Activated naive CD8-positive, alpha-beta T cell treated with anti-CD3 and anti-CD28 coated beads, Interleukin-2, amount 50 U/mL, for 24 hours (primary cell): ENCODE measurements around the gene PLEKHA6.

Experiments
- ATAC-seq: fragments of 150-1000 bp; cut with Tn5 transposase; one replicate; pipeline ENCODE4 v1.10.0; 2021
- DNase-seq: peaks from one replicate; pipeline ENCODE4 v3.0.0; 2021
- H3K27ac Mint-ChIP-seq: one replicate; pipeline ENCODE4 v1.8.0; 2021; ENCODE audit warnings: mild to moderate bottlenecking, mixed read lengths
- H3K27me3 Mint-ChIP-seq: one replicate; pipeline ENCODE4 v1.8.0; 2021; ENCODE audit warnings: mixed read lengths
- H3K36me3 Mint-ChIP-seq: one replicate; pipeline ENCODE4 v1.8.0; 2021; ENCODE audit warnings: low read depth, mixed read lengths
- H3K4me1 Mint-ChIP-seq: one replicate; pipeline ENCODE4 v1.8.0; 2021; ENCODE audit warnings: mixed read lengths
- H3K4me3 Mint-ChIP-seq: one replicate; pipeline ENCODE4 v1.8.0; 2021; ENCODE audit warnings: mild to moderate bottlenecking, moderate library complexity, mixed read lengths
- H3K9me3 Mint-ChIP-seq: one replicate; pipeline ENCODE4 v1.8.0; 2021; ENCODE audit warnings: mixed read lengths

PLEKHA6 gene

GRCh38 chr1:204354579-204354978 lies 5.2 kb downstream of the PLEKHA6 start:
- ATAC-seq: no peak
- Mint-ChIP-seq H3K4me3 (no peak overlapping the region), H3K9me3 (no peaks in the 10 kb centered on the region), H3K4me1 (peaks cover 12% of the 10 kb centered on the region), H3K27me3 (peaks cover 9% of the 10 kb centered on the region), H3K36me3 (no peaks in the 10 kb centered on the region), H3K27ac (no peak overlapping the region)
- DNase-seq: no peak

- H3K27ac Mint-ChIP-seq: no peak overlapping the region
- DNase-seq: no peak
- no peaks in the 10 kb centered on the region for H3K36me3 Mint-ChIP-seq
- no peaks in the 10 kb centered on the region for H3K9me3 Mint-ChIP-seq
- peaks cover 14% of the 10 kb centered on the region for H3K4me1 Mint-ChIP-seq
- ATAC-seq: no peak
- H3K4me3 Mint-ChIP-seq: no peak overlapping the region
- peaks cover under 1% of the 10 kb centered on the region for H3K27me3 Mint-ChIP-seq
Measured at GRCh38 chr1:204353213-204353910, 6.4 kb downstream of the PLEKHA6 start.

GRCh38 chr1:204350857-204351573 lies 8.7 kb downstream of the PLEKHA6 start:
- Mint-ChIP-seq H3K4me1 (peaks cover 14% of the 10 kb centered on the region), H3K27me3 (no peaks in the 10 kb centered on the region), H3K27ac (peak overlapping the region; percentile 29), H3K36me3 (no peaks in the 10 kb centered on the region), H3K4me3 (no peak overlapping the region), H3K9me3 (no peaks in the 10 kb centered on the region)
- peak; percentile 31 for ATAC-seq
- DNase-seq: peak; percentile 49

- no peak overlapping the region for H3K4me3 Mint-ChIP-seq
- H3K4me1 Mint-ChIP-seq: peaks cover 19% of the 10 kb centered on the region
Measured at GRCh38 chr1:204350312-204350711, 9.4 kb downstream of the PLEKHA6 start.

DNA sequence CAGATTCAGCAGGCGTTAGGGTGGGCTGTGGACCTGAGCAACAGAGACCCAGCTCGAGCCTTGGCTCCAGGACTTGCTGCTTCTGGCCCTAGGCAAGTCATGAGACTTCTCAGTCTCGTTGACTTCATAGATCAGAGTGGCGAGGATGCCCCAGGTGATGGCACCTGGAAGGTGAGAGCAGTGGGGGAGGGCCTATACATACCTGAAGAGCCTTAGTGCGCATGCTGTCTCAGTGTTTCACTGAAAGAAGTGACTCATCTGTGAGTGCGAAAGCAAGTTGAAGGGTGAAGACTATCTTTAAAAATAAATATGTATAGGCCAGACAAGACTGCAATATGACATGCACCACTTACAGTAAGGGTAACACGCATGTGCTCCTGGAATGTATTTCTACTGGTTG lies 10.1 kb downstream of the PLEKHA6 start:
- Mint-ChIP-seq H3K36me3 (no peaks in the 10 kb centered on the region), H3K27ac (no peak overlapping the region), H3K4me1 (peaks cover 22% of the 10 kb centered on the region), H3K4me3 (no peak overlapping the region), H3K27me3 (no peaks in the 10 kb centered on the region), H3K9me3 (no peaks in the 10 kb centered on the region)
- no peak for DNase-seq
- no peak for ATAC-seq

More at GRCh38 chr1:204350312-204350711, 9.4 kb downstream of the PLEKHA6 start:
- Mint-ChIP-seq H3K9me3 (no peaks in the 10 kb centered on the region), H3K27ac (no peak overlapping the region), H3K27me3 (no peaks in the 10 kb centered on the region), H3K36me3 (no peaks in the 10 kb centered on the region)
- ATAC-seq (no peak), DNase-seq (no peak)

GRCh38 chr1:204348722-204349121 lies 11.0 kb downstream of the PLEKHA6 start:
- Mint-ChIP-seq H3K4me3 (no peak overlapping the region), H3K27ac (no peak overlapping the region), H3K36me3 (no peaks in the 10 kb centered on the region), H3K9me3 (no peaks in the 10 kb centered on the region), H3K27me3 (no peaks in the 10 kb centered on the region), H3K4me1 (peaks cover 22% of the 10 kb centered on the region)
- ATAC-seq (no peak), DNase-seq (no peak)

DNA sequence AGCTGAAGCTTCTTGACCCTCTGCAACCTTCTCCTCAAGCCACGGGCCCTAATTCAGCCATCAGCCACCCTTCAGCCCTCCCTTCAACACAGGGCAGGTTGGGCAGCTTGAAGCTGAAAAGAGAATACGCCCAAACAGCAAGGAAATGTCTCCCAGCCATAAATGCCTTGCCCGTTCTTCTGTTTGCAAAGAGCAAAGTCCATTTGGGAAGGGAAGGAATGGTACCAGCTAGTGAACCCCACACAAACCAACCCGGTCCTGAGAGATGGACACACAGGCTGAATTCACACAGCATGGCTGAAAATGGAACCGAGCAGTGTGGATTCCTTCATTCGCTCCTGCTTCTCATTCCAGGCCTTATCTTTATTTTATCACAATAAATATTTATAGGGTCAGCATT lies 11.5 kb downstream of the PLEKHA6 start:
- no peak overlapping the region for H3K4me3 Mint-ChIP-seq
- no peaks in the 10 kb centered on the region for H3K27me3 Mint-ChIP-seq
- ATAC-seq (no peak), DNase-seq (no peak)
- H3K36me3 Mint-ChIP-seq: no peaks in the 10 kb centered on the region
- H3K4me1 Mint-ChIP-seq: peaks cover 22% of the 10 kb centered on the region
- H3K9me3 Mint-ChIP-seq: no peaks in the 10 kb centered on the region
- H3K27ac Mint-ChIP-seq: no peak overlapping the region

DNA sequence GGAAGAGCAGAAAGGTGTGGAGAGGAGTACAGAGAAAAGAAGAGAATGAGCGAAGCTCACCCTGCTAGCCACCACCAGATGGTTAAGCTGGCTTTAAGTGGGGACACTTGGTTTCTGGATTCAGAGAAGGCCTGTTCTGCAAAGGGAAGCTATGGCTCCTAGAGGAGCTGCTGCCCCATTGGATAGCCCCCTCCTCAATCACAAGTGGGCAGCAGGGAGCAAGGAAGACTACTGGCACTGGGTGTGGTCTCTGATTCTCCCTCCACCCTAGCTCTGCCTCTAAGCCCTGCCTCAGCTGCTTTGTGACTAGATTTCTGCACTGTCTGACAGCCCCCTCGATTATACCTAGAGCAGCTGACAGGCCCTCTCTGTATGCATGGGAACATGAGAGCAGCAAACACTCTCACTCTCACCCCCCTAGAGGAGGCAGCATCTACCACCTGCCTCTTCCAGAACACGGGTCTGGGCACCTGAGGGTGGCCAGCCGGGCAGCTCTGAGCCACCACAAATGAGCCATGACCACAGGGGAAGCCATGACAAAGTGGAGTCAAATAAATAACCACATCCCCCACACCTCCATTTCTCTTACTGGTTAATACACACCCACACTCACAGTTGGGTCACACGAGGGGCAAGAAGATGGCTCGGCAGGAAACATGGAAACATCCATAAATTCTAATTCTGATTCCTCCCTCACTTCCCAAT lies 13.6 kb downstream of the PLEKHA6 start:
- Mint-ChIP-seq H3K4me1 (peaks cover 18% of the 10 kb centered on the region), H3K4me3 (no peak overlapping the region), H3K27me3 (no peaks in the 10 kb centered on the region), H3K36me3 (no peaks in the 10 kb centered on the region), H3K9me3 (no peaks in the 10 kb centered on the region), H3K27ac (peak overlapping the region; percentile 10)
- DNase-seq (no peak), ATAC-seq (peak; percentile 16)

- Mint-ChIP-seq H3K27ac (peak overlapping the region; percentile 10), H3K4me1 (peaks cover 14% of the 10 kb centered on the region), H3K27me3 (no peaks in the 10 kb centered on the region), H3K4me3 (no peak overlapping the region), H3K9me3 (no peaks in the 10 kb centered on the region), H3K36me3 (no peaks in the 10 kb centered on the region)
- peak; percentile 71 for ATAC-seq
- DNase-seq: no peak
Measured at GRCh38 chr1:204345438-204345841, 14.3 kb downstream of the PLEKHA6 start.

DNA sequence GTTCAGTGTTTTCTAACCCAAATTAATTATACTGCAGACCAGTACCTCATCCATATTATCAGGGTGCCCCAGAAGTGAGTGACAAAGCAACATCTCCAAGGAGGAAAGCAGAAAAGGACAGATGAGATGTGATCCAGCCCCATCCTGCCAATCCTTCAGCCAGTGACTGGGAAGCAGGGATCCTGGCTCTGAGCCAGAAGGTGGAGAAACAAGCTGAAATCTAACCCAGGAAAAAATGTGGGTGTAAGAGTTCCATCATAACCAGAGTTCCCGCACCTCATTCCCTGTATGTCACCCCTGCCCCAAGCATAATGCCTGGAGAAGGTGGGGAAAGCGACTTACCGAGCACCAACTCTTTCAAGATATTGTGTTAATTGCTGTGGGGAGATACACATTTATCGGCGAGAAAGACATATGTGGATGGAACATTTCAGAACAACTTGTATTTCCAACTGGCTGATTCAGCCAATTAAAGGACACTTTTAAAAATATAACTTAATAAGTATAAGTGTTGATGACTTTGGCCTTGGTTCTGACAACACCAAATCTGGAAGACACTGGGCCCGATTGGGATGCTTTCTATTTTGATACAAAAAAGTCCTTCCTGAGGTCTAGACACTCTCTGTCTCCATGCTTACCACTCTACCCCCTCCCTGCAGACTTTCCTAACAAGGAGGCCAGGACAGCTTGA lies 14.9 kb downstream of the PLEKHA6 start:
- Mint-ChIP-seq H3K27me3 (no peaks in the 10 kb centered on the region), H3K9me3 (no peaks in the 10 kb centered on the region), H3K4me1 (peaks cover 11% of the 10 kb centered on the region), H3K4me3 (no peak overlapping the region), H3K27ac (peak overlapping the region; percentile 10), H3K36me3 (no peaks in the 10 kb centered on the region)
- DNase-seq (no peak), ATAC-seq (no peak)

- no peak for DNase-seq
- H3K36me3 Mint-ChIP-seq: no peaks in the 10 kb centered on the region
- no peak overlapping the region for H3K4me3 Mint-ChIP-seq
- no peaks in the 10 kb centered on the region for H3K27me3 Mint-ChIP-seq
- peaks cover 8% of the 10 kb centered on the region for H3K4me1 Mint-ChIP-seq
- no peaks in the 10 kb centered on the region for H3K9me3 Mint-ChIP-seq
- no peak overlapping the region for H3K27ac Mint-ChIP-seq
- ATAC-seq: no peak
Measured at GRCh38 chr1:204343802-204344201, 15.9 kb downstream of the PLEKHA6 start.

GRCh38 chr1:204343247-204343646 lies 16.5 kb downstream of the PLEKHA6 start:
- Mint-ChIP-seq H3K36me3 (no peaks in the 10 kb centered on the region), H3K4me1 (peaks cover 8% of the 10 kb centered on the region), H3K4me3 (no peak overlapping the region), H3K27me3 (no peaks in the 10 kb centered on the region), H3K9me3 (no peaks in the 10 kb centered on the region), H3K27ac (no peak overlapping the region)
- ATAC-seq (no peak), DNase-seq (no peak)

DNA sequence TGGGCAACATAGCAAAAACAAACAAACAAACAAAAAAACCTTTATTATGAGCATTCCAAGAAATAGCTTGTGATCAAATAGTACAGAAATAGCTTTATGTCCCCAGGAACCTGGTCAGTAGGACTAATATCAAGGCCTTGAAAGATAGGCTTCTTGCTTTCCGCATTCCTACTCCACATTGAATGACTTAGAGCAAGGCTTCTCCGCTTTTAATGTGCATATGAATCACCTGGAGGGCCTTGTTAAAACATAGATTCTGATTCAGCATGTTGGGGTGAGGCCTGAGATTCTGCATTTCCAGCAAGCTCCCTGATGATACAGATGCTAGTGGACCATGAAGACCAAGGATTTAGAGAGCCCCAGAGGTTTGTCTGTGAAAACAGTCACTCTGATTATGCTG lies 17.4 kb downstream of the PLEKHA6 start:
- no peak for ATAC-seq
- Mint-ChIP-seq H3K4me3 (no peak overlapping the region), H3K9me3 (no peaks in the 10 kb centered on the region), H3K27me3 (no peaks in the 10 kb centered on the region), H3K36me3 (no peaks in the 10 kb centered on the region), H3K4me1 (peaks cover 8% of the 10 kb centered on the region), H3K27ac (no peak overlapping the region)
- no peak for DNase-seq

GRCh38 chr1:204341380-204341779 lies 18.3 kb downstream of the PLEKHA6 start:
- ATAC-seq (no peak), DNase-seq (no peak)
- Mint-ChIP-seq H3K27me3 (no peaks in the 10 kb centered on the region), H3K27ac (no peak overlapping the region), H3K4me3 (no peak overlapping the region), H3K9me3 (no peaks in the 10 kb centered on the region), H3K36me3 (no peaks in the 10 kb centered on the region), H3K4me1 (peaks cover 8% of the 10 kb centered on the region)
